NT2/D1 (cell line): ENCODE data around the gene CERS2.

Experiments used
- SUZ12 ChIP-seq: IDR thresholded peaks from 2 replicates; pipeline ENCODE4 v1.6.1; 2011; ENCODE audit not compliant: insufficient read length, insufficient read depth; ENCODE audit errors: extremely low read depth
- YY1 ChIP-seq: IDR thresholded peaks from 2 replicates; pipeline ENCODE4 v1.6.1; 2011; ENCODE audit not compliant: insufficient read length, insufficient read depth
- ZNF274 ChIP-seq: IDR thresholded peaks from 2 replicates; pipeline ENCODE4 v1.6.1; 2011; ENCODE audit warnings: mild to moderate bottlenecking, low read depth, low read length

- TF ChIP-seq YY1 = no peak
- no peak for TF ChIP-seq ZNF274
- TF ChIP-seq SUZ12 = no peak
Measured at GRCh38 chr1:150973836-150974579, 627 bp downstream of the CERS2 start.
